IPS-18c (cell line): Measurements from ENCODE around the gene UNC13A.

Source experiments
- H3K4me3 ChIP-seq: 2 replicates; pipeline ENCODE4 v1.7.0; 2013; ENCODE audit warnings: low read depth, mild to moderate bottlenecking, low read length, moderate library complexity; ENCODE audit not compliant: insufficient read depth
- H3K9me3 ChIP-seq: one replicate; pipeline ENCODE4 v1.6.1; 2013; ENCODE audit warnings: mild to moderate bottlenecking, low read length, moderate library complexity; ENCODE audit not compliant: control insufficient read depth, insufficient read depth

Gene UNC13A

DNA sequence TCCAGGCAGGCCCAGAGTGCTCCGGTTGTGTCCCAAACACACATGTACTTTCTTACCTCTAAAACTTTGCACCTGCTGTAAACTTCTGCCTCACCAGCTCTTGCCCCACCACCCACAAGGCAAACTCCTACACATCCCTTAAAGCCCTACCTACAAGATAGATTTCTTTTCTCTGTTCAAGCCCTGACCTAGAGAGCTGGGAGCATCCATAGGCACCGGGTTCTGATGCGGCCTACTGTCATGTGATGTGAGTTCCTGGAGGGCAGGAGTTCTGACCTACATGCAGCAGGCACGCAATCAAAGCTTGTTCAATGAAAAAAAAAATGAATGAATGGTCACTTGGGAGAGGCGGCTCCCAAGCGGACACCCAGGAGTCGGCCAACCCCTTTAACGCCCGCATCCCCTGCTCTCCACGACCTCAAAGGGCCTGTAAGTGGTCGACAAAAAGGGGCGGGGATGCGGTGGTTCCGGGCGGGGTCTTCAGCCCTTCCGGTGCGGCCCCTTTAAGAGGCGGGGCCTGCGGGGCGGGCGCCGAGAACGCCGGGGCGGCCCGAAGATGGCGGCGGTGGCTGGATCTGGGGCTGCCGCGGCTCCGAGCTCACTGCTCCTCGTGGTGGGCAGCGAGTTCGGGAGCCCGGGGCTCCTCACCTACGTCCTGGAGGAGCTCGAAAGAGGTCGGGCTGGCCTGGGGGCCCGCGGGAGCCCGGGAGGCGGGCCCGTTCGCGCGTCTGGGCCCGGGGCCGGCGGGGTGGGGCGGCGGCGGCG, 31.0 kb upstream of the UNC13A start, which contains the start of gene MAP1S:
Gene MAP1S, plus strand, starts transcription at position 534 of the 765 bp plus-strand sequence. Its CDS starts 23 bp downstream, at position 557.
- Histone ChIP-seq H3K4me3 (peak within 1 kb of the TSS; percentile 76), H3K9me3 (no peaks in the 10 kb centered on the region)

DNA sequence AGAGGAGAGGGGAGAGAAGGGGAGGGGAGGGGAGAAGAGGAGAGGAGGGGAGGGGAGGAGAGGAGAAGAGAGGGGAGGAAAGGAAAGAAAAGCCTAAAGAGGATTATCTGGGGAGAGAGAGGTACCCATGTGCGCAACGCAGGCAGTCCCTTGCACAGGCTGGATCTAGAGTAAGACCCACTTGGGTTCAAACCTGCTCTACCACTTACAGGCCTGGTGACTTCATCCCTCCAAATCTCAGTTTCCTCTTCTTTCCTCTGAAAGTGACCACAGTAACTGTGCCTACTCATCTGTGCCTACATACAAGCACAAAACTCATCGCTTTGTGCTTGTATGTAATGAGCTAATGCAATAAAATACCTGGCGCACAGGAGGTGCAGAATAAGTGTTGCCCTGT, 30.4 kb upstream of the UNC13A start:
- peak overlapping the region; percentile 76 for H3K4me3 ChIP-seq
- no peaks in the 10 kb centered on the region for H3K9me3 ChIP-seq

DNA sequence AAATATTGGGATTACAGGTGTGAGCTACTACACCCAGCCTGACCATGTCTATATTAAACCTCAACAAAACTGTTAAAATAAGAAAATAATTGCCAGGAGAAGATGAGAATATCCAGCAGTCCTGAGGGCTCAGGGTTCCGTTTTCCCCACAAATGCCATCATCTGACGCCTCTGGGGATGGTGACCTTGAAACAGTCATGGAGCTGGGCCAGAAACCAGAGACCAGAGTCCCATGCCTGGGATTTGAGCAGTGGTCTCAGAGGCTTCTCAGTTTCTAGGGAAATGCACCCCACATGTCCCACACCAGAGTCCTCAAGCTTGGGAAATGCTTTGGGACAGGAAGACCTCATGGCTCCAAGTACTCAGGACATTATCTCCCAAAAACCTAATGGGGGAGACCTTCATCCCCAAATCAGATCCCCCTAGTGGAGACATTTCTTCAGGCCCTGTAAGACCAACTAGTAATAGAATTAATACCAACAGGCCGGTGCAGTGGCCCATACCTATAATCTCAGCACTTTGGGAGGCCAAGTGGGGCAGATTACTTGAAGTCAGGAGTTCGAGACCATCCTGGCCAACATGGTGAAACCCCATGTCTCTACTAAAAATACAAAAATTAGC, 28.3 kb upstream of the UNC13A start:
- no peaks in the 10 kb centered on the region for H3K9me3 ChIP-seq
- H3K4me3 ChIP-seq: no peak overlapping the region

GRCh38 chr19:17711851-17712250, 23.7 kb upstream of the UNC13A start:
- Histone ChIP-seq H3K4me3 (no peak overlapping the region), H3K9me3 (no peaks in the 10 kb centered on the region)

DNA sequence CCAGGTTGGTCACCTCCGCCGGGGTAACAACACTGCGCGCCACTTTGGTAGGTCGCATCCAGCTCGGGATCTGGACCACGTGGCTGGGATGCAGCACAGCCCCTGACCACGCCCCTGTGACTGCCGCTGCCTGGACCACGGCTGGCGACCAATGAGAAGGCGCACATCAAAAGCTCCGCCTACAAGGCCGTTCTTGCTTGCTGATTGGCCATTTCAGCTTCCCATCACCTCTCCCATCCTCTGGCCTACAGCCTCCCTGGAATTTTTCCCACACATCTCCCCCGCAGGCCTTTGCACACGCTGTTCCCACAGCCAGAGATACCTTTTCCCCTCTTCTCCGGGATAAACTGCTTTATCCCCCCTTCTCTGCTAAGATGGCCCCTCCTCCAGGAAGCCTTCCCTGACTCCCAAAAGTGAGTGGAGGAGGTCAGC, 18.6 kb upstream of the UNC13A start:
- H3K9me3 ChIP-seq: no peaks in the 10 kb centered on the region
- peak overlapping the region; percentile 40 for H3K4me3 ChIP-seq

DNA sequence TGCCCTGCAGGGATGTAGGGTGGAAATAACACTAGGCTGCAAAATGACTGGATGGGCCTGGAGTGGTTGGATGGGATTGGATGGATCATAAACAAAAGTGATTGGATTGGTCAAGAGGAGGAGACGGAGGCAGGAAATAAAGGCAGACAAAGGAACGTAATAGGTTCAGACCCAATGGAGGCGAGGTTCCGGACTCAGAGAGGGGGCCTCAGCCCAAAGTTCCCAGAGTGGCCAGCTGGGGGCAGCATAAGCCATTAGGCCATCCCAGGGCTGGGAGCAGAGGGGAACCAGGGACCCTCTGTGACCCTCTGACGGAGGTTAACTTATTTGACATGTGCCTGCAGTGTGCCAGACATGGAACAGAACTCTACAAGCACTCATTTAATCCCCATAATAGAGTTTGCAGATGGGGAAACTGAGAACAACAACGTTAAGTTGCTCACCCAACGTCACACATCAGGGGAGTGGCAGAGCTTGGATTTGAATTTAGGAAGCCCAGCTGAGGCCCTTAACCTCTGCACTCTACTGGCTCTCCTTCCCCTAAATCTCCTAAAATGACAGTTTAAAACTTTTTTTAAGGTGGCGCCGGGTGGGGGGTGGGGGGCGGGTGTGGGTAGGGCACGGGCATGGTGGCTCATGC, 15.8 kb upstream of the UNC13A start:
- Histone ChIP-seq H3K4me3 (no peak overlapping the region), H3K9me3 (no peaks in the 10 kb centered on the region)

GRCh38 chr19:17695198-17695597, 7.0 kb upstream of the UNC13A start:
- H3K4me3 ChIP-seq: no peak overlapping the region

DNA sequence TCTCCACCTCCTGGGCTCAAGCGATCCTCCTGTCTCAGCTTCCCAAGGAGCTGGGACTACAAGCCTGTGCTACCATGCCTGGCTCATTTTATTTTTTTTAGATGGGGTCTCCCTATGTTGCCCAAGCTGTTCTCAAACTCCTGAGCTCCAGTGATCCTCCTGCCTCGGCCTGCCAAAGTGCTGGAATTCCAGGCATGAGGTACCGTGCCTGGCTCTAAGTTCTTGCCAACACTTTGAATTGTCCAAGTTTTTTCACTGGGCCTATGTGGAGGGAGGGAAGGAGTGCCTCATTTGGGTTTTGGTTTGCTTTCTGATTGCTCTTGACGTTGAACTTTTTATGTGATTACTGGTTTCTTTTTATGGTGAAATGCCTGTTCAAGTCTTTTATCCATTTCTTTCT, 4.4 kb upstream of the UNC13A start:
- no peaks in the 10 kb centered on the region for H3K9me3 ChIP-seq
- H3K4me3 ChIP-seq: no peak overlapping the region

More at GRCh38 chr19:17695198-17695597, 7.0 kb upstream of the UNC13A start:
- no peaks in the 10 kb centered on the region for H3K9me3 ChIP-seq

- Histone ChIP-seq H3K4me3 (peak overlapping the region; percentile 69), H3K9me3 (no peaks in the 10 kb centered on the region)
These were observed 870 bp upstream of the UNC13A start for GRCh38 chr19:17688853-17689595.

DNA sequence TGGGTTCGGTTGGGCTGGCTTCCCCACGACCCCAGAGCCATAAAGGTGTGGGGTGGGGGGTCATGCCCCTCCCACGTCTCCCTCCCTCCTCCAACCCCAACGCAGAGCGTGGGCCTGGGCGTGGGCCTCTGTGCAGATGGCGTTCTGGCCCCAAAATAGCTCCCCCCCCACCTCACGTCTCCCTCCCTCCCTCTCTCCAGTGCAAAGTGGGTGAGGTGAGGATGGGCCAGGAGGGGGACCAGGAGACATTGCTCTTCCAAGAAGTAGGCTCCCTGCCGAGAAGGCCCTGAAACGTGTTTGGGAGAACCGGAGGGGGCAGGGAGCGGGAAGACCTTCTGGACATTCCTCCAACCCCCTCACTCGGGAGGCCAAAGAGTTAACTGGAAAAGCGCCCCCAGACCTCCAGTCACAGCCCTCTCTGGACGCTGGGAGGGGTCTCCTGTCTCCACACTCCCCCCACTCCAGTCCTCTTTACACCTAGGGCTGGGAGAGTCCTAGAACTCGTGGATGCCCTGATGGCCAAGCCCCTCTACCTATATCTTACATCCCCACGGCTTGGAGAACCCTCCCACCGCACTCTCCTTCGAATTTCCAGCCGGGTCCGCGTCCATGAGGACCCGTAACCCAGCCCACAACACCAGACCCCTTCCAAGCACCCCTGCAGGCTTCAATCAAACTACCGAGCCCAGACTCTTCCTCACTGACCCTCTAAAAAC, 855 bp downstream of the UNC13A start:
- H3K4me3 ChIP-seq: peak overlapping the region; percentile 69
- no peaks in the 10 kb centered on the region for H3K9me3 ChIP-seq

- Histone ChIP-seq H3K4me3 (peak overlapping the region; percentile 69), H3K9me3 (no peaks in the 10 kb centered on the region)
These were observed 1.5 kb downstream of the UNC13A start for GRCh38 chr19:17686592-17687024.

DNA sequence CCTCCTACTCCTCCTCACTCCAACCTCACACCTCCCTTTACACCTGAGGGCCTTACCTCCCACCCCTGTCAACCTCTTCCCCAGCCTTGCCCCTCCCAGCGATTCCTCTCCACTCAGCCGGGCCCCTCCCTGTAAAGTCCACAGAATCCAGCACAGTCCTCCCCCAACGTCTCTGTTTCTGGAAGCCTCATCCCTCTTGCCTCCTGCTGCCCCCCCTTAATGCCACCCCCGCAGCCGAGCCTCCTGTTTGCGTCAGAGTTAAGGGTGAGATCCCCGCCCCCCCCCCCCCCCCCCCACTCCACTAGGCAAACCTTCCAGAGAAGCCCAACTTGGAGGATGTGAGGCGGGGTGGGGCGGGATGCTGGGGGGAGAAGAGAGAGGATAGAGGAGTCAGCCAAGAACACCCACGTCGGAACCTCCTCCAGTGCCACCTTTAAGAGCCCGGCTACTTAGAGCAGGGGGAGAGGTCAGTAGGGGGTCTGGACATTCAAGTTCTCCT, 2.1 kb downstream of the UNC13A start:
- Histone ChIP-seq H3K4me3 (peak overlapping the region; percentile 60), H3K9me3 (no peaks in the 10 kb centered on the region)

DNA sequence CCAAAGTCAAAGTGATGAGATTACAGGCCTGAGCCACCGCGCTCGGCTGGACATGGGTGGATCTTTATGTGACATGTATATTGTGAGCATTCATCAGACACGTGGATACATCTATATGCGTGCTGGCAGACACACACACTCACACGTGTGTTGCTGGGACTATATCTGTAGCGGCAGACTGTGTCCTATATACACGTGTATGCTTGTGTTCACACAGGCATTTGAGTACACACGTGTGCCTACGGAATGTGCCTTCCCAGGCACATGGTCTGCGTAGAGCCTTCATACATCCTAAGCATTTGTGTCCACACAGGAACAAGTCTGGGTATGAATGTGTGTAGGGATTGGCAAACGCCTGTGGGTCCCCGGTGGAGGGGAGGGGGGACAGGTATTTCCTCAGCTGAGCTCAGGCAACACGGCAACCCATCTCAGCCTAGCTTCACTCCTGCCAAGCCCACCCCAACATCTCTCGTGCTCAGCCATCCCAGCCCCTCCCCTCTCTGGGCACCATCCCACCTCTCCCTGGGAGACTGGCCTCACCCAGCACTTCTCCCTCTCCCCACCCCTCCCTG, 2.6 kb downstream of the UNC13A start:
- H3K4me3 ChIP-seq: peak overlapping the region; percentile 60; the same call in 1 of the 2 replicates

DNA sequence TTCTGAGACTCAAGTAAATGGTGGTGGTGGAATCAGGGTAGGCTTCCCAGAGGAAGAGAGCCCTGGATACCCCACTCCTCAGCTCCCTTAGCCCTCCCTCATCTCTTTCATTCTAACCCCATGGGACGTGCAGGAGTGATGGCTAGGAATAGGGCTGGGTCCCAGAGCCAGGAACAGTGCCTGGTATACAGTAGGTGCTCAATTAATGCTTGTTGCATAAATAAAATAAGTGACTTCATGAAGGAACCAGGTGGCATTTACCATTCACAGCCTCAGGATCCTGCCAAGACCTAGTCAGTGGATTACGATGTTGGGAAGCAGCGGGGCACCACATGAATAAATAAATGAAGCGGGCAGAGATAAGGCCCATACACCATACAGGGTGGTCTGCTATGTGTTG, 3.9 kb downstream of the UNC13A start:
- H3K9me3 ChIP-seq: no peaks in the 10 kb centered on the region

More for the DNA sequence above, 2.6 kb downstream of the UNC13A start:
- H3K9me3 ChIP-seq: no peaks in the 10 kb centered on the region

GRCh38 chr19:17683078-17683477, 5.1 kb downstream of the UNC13A start:
- Histone ChIP-seq H3K4me3 (no peak overlapping the region), H3K9me3 (no peaks in the 10 kb centered on the region)

More for the DNA sequence above, 3.9 kb downstream of the UNC13A start:
- no peak overlapping the region for H3K4me3 ChIP-seq

- Histone ChIP-seq H3K4me3 (no peak overlapping the region), H3K9me3 (no peaks in the 10 kb centered on the region)
These were observed 5.9 kb downstream of the UNC13A start for GRCh38 chr19:17682273-17682672.
